Stimulated activated CD4-positive, alpha-beta T cell treated with anti-CD3 and anti-CD28 coated beads, TNF-alpha, amount 100 ng/mL, for 1 hour (primary cell): ENCODE results near the gene GPR68.
"Not testable (repeated sequence)": the region's sequence is repeated elsewhere in the genome, so short reads cannot be mapped to it uniquely, and the experiment has no call there.

Source experiments
- DNase-seq, 3 donors: peaks; one replicate each; pipeline ENCODE4 v3.0.0-alpha.2; 2020; ENCODE audit warnings: low read depth in 3 of 3, low spot score in 1 of 3

Gene GPR68

GRCh38 chr14:91229743-91230200, 14.7 kb downstream of the GPR68 start:
- peak in 1 of 3 donors; percentile 35 for DNase-seq

GRCh38 chr14:91229005-91229382, 15.5 kb downstream of the GPR68 start:
- DNase-seq = no peak

GRCh38 chr14:91228112-91229004, 16.1 kb downstream of the GPR68 start:
- DNase-seq = peak; percentile 56 to 66 (median 64)

- no peak for DNase-seq
These were observed 17.3 kb downstream of the GPR68 start for GRCh38 chr14:91227183-91227628.

GRCh38 chr14:91226360-91226759, 18.1 kb downstream of the GPR68 start:
- not testable (repeated sequence) for DNase-seq

- no peak for DNase-seq
These were observed 19.5 kb downstream of the GPR68 start for GRCh38 chr14:91225025-91225424.

GRCh38 chr14:91223028-91223783, 21.3 kb downstream of the GPR68 start:
- no peak for DNase-seq

GRCh38 chr14:91221270-91221669, 23.2 kb downstream of the GPR68 start:
- no peak for DNase-seq

- DNase-seq = no peak
These were observed 23.9 kb downstream of the GPR68 start for GRCh38 chr14:91220581-91221000.

GRCh38 chr14:91219517-91220389, 24.8 kb downstream of the GPR68 start:
- DNase-seq = no peak

- no peak for DNase-seq
These were observed 26.5 kb downstream of the GPR68 start for GRCh38 chr14:91218014-91218413.

GRCh38 chr14:91216731-91217226, 27.7 kb downstream of the GPR68 start:
- no peak for DNase-seq

- no peak for DNase-seq
These were observed 29.1 kb downstream of the GPR68 start for GRCh38 chr14:91215381-91215780.

GRCh38 chr14:91214306-91214705, 30.2 kb downstream of the GPR68 start:
- no peak for DNase-seq

- DNase-seq = no peak
These were observed 33.5 kb downstream of the GPR68 start for GRCh38 chr14:91211017-91211416.

- no peak for DNase-seq
These were observed 37.5 kb downstream of the GPR68 start for GRCh38 chr14:91207008-91207407.

GRCh38 chr14:91205459-91205858, 39.0 kb downstream of the GPR68 start:
- no peak for DNase-seq

GRCh38 chr14:91204657-91205056, 39.8 kb downstream of the GPR68 start:
- DNase-seq = no peak

GRCh38 chr14:91202234-91202974, 42.1 kb downstream of the GPR68 start:
- no peak for DNase-seq

- DNase-seq = not testable (repeated sequence)
These were observed 43.7 kb downstream of the GPR68 start for GRCh38 chr14:91200802-91201201.
